IPS DF 6.9 (cell line): ENCODE data around the gene RAB11FIP2.
"Not testable (repeated sequence)": the region's sequence is repeated elsewhere in the genome, so short reads cannot be mapped to it uniquely, and the experiment has no call there.

Source experiments
- DNase-seq: peaks from one replicate; pipeline ENCODE4 v3.0.0-alpha.2; 2013; ENCODE audit warnings: low read depth, low spot score
- H3K27ac ChIP-seq: one replicate; pipeline ENCODE4 v1.5.1; 2013; ENCODE audit warnings: low read length, control low read depth
- H3K27me3 ChIP-seq: 2 replicates; pipeline ENCODE4 v1.6.1; 2013; ENCODE audit warnings: mild to moderate bottlenecking, low read length; ENCODE audit not compliant: control insufficient read depth, insufficient read depth
- H3K36me3 ChIP-seq: 2 replicates; pipeline ENCODE4 v1.6.1; 2013; ENCODE audit warnings: low read length; ENCODE audit not compliant: control insufficient read depth, insufficient read depth
- H3K4me1 ChIP-seq: 2 replicates; pipeline ENCODE4 v1.6.1; 2013; ENCODE audit warnings: low read length; ENCODE audit not compliant: control insufficient read depth, insufficient read depth
- H3K4me3 ChIP-seq: 2 replicates; pipeline ENCODE4 v1.5.1; 2013; ENCODE audit warnings: mild to moderate bottlenecking, low read length
- H3K9me3 ChIP-seq: 2 replicates; pipeline ENCODE4 v1.6.1; 2013; ENCODE audit warnings: low read length, inconsistent platforms; ENCODE audit not compliant: control insufficient read depth, insufficient read depth
- WGBS: extraction: QIAGEN DNeasy Blood & Tissue Kit; methylation state at CpG from one replicate; pipeline ENCODE4 v1.1.7; 2013; ENCODE audit warnings: mixed read lengths, missing lambda C conversion rate; ENCODE audit not compliant: insufficient read length, insufficient coverage; 5-methylcytosine and 5-hydroxymethylcytosine counted together

The RAB11FIP2 gene, protein sequence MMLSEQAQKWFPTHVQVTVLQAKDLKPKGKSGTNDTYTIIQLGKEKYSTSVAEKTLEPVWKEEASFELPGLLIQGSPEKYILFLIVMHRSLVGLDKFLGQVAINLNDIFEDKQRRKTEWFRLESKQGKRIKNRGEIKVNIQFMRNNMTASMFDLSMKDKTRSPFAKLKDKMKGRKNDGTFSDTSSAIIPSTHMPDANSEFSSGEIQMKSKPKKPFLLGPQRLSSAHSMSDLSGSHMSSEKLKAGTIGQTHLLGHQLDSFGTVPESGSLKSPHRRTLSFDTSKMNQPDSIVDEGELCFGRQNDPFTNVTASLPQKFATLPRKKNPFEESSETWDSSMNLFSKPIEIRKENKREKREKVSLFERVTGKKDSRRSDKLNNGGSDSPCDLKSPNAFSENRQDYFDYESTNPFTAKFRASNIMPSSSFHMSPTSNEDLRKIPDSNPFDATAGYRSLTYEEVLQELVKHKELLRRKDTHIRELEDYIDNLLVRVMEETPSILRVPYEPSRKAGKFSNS

DNA sequence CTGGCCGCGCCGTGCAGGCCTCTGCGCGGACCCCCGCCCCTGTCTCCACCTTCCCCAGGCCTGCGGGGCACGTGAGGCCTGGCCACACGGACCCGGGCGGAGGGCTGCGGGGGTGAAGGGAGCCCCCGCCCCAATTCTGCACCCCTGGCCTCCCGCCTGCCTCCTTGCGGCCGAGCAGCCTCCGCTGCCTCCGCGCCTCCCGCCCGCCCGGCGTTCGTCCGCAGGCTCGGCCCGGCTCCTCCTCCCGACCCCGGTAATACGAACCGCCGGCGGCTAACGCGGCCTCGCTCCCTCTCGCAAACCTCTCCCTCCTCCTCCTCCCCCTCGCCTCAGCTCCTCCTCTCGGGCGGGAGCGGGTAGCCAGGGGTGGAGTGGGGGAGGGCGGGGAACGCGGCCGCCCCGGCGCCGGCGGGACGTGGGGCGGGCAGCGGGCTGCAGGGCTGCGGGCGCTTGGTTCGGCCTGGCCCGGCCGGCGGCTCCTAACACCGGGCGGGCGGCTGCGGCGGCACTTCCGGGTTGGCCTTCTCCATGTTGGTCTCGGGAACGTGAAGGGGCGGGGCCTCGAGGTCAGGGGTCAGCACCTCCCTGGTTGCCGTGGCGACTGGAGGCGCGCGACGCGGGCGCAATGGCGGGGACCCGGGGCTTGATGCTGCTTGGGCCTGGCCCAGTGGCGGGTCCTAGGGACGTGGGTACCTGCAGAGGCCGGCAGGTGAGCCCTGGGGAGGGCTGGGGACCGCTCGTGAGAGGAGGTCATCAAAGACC is at the start of gene RAB11FIP2:
RAB11FIP2 (minus strand) TSS at position 547 of the 762 bp plus-strand sequence. CDS start 778 bp downstream, outside the sequence.
- Histone ChIP-seq H3K27me3 (no peaks in the 10 kb centered on the region), H3K4me3 (peak within 1 kb of the TSS; percentile 66), H3K9me3 (no peaks in the 10 kb centered on the region), H3K4me1 (no peaks in the 10 kb centered on the region), H3K36me3 (no peaks in the 10 kb centered on the region), H3K27ac (no peak within 1 kb of the TSS)
- DNase-seq: peak; percentile 60
- WGBS: no CpG with 5 or more reads among the region's 83 CpGs

DNA sequence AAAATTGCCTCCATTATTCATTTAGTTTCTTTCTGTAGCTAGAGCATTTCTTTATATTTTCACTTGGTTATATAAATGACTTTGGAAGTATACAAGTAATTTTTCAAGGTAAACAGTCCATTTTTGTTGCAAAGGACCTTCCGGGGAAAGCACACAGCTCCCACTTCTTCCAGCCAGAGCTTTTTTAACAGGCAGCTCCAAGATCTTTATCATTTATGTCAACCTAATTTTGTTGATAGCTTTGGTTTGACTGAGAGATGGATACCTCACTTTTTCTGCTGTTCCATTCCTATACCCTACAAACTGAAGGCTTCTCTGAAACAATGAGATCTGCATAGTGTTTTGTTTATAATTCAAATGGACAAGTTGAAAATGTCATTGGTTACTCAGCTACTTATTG is 49.3 kb upstream of the RAB11FIP2 start:
- DNase-seq: no peak
- H3K9me3 ChIP-seq: no peaks in the 10 kb centered on the region
- H3K4me1 ChIP-seq: no peaks in the 10 kb centered on the region
- no CpG with 5 or more reads among the region's 1 CpG for WGBS
- H3K36me3 ChIP-seq: no peaks in the 10 kb centered on the region
- H3K27ac ChIP-seq: no peak overlapping the region
- H3K4me3 ChIP-seq: no peak overlapping the region
- H3K27me3 ChIP-seq: no peaks in the 10 kb centered on the region

DNA sequence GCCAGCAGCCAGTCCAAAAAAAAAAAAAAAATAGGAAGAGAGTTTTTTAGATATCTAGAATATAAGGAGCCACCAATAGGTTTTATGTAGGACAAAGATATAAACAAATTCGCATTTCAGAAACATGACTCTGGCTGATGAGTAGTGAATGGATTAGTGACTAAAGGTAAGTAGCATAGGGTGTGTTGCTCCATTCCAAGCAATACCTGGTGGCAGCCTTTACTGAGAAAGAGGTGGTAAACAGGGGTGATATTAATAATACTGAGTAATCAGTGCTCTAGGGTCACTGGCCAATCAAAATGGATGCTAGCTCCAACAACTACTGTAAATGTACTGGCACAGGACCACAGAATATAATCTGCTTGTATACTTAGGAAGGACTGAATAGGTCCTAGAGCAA is 45.5 kb upstream of the RAB11FIP2 start:
- WGBS: no CpG with 5 or more reads among the region's 1 CpG
- Histone ChIP-seq H3K36me3 (no peaks in the 10 kb centered on the region), H3K4me1 (no peaks in the 10 kb centered on the region), H3K4me3 (no peak overlapping the region), H3K27ac (no peak overlapping the region), H3K27me3 (no peaks in the 10 kb centered on the region), H3K9me3 (no peaks in the 10 kb centered on the region)
- DNase-seq: no peak

- no peak for DNase-seq
- H3K4me1 ChIP-seq: no peaks in the 10 kb centered on the region
- H3K9me3 ChIP-seq: no peaks in the 10 kb centered on the region
- WGBS: no CpG with 5 or more reads among the region's 4 CpGs
- no peaks in the 10 kb centered on the region for H3K27me3 ChIP-seq
- no peaks in the 10 kb centered on the region for H3K36me3 ChIP-seq
- no peak overlapping the region for H3K27ac ChIP-seq
- no peak overlapping the region for H3K4me3 ChIP-seq
Observed at GRCh38 chr10:118080817-118081216, 34.1 kb upstream of the RAB11FIP2 start.

- no peak for DNase-seq
- Histone ChIP-seq H3K27ac (no peak overlapping the region), H3K27me3 (no peaks in the 10 kb centered on the region), H3K36me3 (no peaks in the 10 kb centered on the region), H3K4me1 (no peaks in the 10 kb centered on the region), H3K9me3 (no peaks in the 10 kb centered on the region), H3K4me3 (no peak overlapping the region)
- no CpG with 5 or more reads among the region's 3 CpGs for WGBS
Observed at GRCh38 chr10:118076705-118077104, 30.0 kb upstream of the RAB11FIP2 start.

DNA sequence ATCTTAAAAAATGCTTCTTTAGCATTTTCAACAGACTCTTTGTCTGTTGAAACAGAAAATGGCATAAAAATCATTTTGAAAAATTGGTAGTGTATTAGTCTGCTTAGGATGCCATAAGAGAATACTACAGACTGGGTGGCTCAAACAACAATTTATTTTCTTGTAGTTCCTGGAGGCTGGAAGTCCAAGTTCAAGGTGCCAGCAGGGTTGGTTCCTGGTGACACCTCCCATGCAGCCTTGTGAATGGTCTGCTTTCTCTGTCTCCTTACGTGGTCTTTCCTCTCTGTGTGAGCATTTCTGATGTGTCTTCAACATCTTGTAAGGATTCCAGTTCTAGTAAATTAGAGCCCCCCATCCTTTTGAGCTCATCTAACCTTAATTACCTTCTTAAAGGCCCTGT is 26.1 kb upstream of the RAB11FIP2 start:
- Histone ChIP-seq H3K4me3 (no peak overlapping the region), H3K27me3 (no peaks in the 10 kb centered on the region), H3K36me3 (no peaks in the 10 kb centered on the region), H3K9me3 (no peaks in the 10 kb centered on the region), H3K4me1 (no peaks in the 10 kb centered on the region), H3K27ac (no peak overlapping the region)
- no CpG with 5 or more reads among the region's 1 CpG for WGBS
- no peak for DNase-seq

- H3K4me3 ChIP-seq, H3K9me3 ChIP-seq, H3K27ac ChIP-seq, DNase-seq, H3K36me3 ChIP-seq, H3K4me1 ChIP-seq, H3K27me3 ChIP-seq: not testable (repeated sequence)
- WGBS: no CpG with 5 or more reads among the region's 1 CpG
Observed at GRCh38 chr10:118067389-118067788, 20.6 kb upstream of the RAB11FIP2 start.

GRCh38 chr10:118062798-118063238 is 16.1 kb upstream of the RAB11FIP2 start:
- WGBS: no CpG with 5 or more reads among the region's 4 CpGs
- H3K27me3 ChIP-seq: no peaks in the 10 kb centered on the region
- H3K27ac ChIP-seq: no peak overlapping the region
- no peak overlapping the region for H3K4me3 ChIP-seq
- no peaks in the 10 kb centered on the region for H3K4me1 ChIP-seq
- H3K36me3 ChIP-seq: no peaks in the 10 kb centered on the region
- no peaks in the 10 kb centered on the region for H3K9me3 ChIP-seq
- DNase-seq: no peak

DNA sequence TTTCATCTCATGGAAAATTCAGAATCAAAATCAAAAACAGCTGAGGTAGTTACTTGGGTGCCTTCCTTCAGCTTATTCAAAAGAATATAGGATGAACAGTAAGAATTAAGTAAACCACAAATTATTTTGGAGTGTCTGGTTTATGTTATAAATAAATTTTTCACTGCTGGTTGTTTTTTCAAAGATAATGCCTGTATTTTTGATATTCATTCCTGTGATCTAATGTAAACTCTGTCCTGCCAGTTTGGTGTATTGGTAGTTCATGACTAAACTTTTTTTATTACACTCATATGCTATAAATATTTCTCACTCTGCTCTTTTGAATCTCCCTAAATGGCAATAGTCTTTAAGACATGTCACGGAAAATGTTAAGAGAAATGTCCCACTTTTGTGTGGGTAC is 11.6 kb upstream of the RAB11FIP2 start:
- no peak for DNase-seq
- H3K27ac ChIP-seq: no peak overlapping the region
- no CpG with 5 or more reads among the region's 1 CpG for WGBS
- H3K36me3 ChIP-seq: no peaks in the 10 kb centered on the region
- H3K27me3 ChIP-seq: no peaks in the 10 kb centered on the region
- H3K9me3 ChIP-seq: no peaks in the 10 kb centered on the region
- H3K4me3 ChIP-seq: no peak overlapping the region
- H3K4me1 ChIP-seq: peaks cover 2% of the 10 kb centered on the region; the same call in 1 of the 2 replicates

GRCh38 chr10:118057361-118057760 is 10.6 kb upstream of the RAB11FIP2 start:
- Histone ChIP-seq H3K4me1 (peaks cover 2% of the 10 kb centered on the region; the same call in 1 of the 2 replicates), H3K27ac (no peak overlapping the region), H3K27me3 (no peaks in the 10 kb centered on the region), H3K4me3 (no peak overlapping the region), H3K9me3 (no peaks in the 10 kb centered on the region), H3K36me3 (no peaks in the 10 kb centered on the region)
- WGBS: no CpG with 5 or more reads among the region's 4 CpGs
- DNase-seq: no peak
